GM11168 (cell line): ENCODE data around the gene ROR1.

Experiments
- in situ Hi-C: fragments of 300-500 bp; cut with MboI; formaldehyde crosslinking; loops from one replicate; pipeline ENCODE4 v1.12.0; 2022; ENCODE audit warnings: low sequenced_read_pairs; ENCODE audit not compliant: unreplicated experiment

The ROR1 gene

DNA sequence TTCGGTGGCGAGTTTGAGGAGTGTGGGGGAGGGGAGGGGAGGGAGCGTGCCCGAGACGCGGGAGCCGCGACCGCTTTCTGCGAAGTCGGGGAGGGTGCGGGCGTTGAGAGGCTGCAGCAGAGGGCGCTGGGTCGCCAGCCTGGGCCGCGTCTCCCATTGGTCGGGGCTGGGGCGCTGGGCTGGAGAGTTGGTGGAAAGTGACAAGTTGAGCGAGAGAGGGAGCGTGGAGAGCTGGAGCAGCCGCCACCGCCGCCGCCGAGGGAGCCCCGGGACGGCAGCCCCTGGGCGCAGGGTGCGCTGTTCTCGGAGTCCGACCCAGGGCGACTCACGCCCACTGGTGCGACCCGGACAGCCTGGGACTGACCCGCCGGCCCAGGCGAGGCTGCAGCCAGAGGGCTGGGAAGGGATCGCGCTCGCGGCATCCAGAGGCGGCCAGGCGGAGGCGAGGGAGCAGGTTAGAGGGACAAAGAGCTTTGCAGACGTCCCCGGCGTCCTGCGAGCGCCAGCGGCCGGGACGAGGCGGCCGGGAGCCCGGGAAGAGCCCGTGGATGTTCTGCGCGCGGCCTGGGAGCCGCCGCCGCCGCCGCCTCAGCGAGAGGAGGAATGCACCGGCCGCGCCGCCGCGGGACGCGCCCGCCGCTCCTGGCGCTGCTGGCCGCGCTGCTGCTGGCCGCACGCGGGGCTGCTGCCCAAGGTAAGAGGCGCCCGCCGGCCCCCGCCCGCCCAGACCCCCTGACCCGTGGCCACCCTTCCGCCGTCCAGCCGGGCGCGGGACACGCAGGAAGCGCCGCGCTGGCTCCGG, at the start of gene ROR1:
ROR1 (plus strand) TSS at position 203 of the 802 bp plus-strand sequence.
- in situ Hi-C loops = no loop called here

DNA sequence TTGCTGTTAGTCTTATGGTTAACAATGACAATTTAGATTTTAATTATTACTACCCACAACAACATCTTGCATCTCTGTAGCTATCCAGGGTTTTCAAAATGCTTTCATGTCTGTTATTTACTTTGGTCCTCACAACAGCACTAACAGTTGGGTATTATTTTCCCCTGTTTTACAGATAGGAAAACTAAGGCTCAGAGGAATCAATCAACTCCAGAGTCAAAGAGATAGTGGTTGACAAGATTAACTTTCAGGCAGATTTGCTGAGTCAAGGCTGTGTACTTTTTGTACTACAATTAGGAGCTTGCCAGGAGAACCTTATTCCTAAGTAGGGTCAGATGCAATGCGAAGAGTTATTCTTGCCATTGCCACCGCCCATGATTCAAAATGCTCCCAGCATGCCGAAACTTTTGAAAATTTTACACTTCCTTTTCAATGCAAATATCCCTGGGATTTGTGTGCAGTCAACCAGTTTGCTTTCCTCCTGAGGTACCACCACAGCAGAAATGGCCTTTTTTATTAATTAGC, 49.4 kb upstream of the ROR1 start:
- in situ Hi-C loops = no loop called here

DNA sequence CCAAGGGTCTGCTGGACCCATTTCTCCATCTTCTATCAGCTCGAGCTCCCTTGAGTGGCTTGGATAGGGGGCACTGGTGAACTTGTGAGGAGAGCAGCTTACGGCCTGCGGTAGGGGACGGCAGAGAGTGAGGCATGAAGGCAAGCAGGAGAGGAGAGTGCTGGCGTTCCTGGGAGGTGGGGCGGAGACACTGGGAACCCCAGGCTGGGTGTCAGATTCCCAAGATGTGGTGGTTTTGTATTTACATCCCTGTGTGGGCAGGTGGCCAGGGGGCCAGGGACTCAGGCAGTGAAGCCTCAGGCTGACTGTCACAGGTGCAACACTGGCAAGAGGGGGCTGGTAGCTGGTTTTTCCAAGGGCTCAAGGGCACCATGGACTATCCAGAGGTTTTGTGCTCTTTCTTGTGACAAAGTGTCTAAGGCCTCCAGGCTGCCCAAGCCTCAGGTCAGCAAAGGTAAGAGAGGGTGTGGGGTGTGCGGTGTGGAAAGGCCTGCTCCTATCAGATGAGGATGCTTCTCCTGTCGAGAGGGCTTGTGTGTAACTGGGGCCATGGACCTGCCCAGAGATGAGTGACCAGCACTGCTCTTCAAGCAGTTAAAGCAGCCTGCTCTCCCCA, 45.1 kb upstream of the ROR1 start:
- in situ Hi-C loops = no loop called here

DNA sequence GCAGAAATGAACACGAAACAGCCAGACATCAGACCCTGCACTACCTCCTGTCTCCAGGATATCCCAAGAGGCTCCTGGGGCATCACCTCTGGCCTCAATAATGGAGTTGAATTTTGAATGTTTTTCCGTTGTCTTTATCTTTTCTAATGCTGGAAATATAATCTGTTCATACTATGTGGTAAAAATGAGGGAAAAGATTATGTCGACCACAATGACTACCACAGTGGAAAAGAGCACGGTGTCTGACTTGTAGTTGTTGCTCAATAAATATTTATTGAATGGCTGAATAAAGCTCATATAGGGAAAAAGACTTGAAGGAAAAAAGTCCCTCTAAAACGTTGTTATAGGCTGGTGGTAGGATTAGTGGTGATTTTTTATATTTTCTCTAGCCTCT, 44.6 kb upstream of the ROR1 start:
- in situ Hi-C loops = no loop called here

DNA sequence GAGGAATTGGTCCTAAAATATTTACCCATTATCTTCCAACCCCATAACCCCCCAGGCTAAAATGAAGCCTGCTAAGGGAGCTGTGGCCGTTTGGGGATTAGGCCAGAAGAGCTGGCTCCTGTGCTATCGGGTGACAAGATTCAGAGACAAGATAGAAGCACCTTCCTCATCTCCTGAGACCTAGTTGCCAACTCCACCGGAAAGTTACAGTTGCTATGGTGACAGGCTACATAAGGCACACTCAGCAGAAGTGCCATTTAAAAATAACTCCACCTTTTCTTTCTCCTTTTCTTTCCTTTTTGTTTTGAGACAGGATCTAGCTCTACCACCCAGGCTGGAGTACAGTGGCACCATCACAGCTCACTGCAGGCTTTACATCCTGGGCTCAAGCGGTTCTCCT, 43.6 kb upstream of the ROR1 start:
- in situ Hi-C loops = no loop called here

DNA sequence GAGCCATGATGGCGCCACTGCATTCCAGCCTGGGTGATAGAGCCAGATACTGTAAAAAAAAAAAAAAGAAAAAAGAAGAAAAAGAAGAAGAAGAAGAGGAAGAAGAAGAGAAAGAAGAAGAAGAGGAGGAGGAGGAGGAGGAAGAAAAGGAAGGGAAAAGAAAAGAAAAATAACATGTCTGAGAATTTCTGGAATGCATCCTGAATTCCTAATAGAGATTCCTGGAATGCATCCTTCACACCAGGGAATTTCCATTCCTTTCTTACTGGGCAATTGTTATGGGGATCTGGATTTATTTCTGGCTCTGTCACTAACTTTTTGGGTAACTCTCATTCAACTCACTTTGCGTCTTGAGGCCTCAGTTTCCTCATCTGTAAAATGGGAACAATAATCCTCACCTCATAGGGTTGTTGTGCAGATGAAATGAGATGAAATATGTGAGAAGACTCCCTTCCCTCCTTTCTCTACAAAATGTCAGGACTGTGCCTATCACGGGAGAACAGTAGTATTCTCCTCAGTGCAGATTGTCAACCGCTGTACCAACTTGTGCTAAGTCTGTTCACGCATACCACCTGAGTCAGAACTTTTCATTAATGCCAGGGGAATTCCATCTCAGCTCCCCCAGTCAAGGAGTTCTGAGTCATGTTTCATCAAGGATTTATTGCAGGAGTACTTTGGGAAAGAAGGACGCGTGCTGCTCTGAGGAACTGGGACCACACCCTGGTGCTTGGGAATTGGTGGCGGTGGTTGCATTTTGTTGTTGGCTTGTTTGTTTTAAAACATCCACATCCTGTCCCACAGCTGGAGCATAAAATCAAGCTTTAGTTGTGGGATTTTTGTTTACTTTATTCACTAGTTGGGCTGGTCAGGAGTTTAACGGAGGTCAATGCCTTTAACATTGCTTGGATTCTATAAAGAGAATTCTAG, 42.4 kb upstream of the ROR1 start:
- in situ Hi-C loops = no loop called here

DNA sequence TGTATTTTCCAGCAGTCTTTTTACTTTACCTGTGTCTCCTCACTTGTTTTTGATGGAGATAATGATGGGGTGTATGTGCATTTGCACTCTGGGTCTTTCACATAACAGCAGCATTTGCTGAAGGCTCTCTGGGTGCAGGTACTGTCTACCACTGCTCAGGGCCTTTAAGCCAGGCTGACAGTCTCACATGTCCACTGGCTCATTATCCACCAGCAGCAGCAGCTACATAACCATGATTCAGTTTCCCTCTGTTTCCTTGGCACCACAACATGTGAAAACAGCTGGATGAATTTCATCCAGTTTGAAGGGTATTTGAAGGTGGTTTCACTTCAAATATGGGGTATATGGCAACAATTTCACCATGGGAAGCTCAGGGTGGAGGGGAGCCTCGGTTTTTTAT, 41.2 kb upstream of the ROR1 start:
- in situ Hi-C loops = no loop called here

DNA sequence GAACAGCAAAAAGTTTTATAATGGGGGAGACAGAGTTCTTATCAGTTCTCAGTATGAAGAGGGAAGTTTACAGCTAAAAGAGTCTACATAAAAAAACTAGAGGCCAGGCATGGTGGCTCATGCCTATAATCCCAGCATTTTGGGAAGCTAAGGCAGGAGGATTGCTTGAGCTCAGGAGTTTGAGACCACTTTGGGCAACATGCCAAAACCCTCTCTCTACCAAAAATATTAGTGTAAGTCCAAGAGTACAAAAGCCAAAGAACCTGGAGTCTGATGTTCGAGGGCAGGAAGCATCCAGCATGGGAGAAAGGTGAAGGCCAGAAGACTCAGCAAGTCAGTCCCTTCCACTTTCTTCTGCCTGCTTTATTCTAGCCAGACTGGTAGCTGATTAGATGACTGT, 35.0 kb upstream of the ROR1 start:
- in situ Hi-C loops = no loop called here

DNA sequence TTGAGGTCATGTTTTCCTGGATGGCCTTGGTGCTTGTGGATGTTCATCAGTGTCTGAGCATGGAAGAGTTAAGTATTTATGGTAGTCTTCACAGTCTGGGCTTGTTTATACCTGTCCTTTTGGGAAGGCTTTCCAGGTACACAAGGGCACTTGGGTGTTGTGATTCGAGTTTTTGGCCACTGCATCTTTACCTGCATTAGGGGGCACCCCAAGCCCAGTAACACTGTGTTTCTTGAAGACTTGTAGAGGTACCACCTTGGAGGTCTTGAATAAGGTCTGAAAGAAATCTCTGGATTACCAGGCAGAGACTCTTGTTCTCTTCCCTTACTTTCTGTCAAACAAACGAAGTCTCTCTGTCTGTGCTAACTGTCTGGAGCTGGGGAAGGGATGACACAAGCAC, 34.4 kb upstream of the ROR1 start:
- in situ Hi-C loops = no loop called here

DNA sequence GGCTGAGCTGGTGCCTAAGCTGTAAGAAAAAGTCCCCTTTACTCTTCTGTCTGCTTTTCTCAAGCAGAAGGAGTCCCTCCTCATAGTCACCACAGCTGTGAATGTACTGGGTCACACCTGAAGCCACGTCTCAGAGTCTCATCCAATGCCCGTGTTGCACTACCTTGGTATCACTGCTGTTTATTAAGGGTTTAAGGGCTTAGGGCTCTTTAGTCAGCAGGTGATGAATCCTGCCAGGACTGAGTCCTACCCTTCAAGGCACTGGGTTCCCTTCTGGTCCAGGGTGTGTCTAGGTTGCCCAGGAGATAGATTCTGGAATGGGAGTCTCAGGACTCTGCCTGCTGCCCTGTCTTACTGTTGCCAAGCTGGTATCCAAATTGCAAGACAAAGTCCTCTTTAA, 33.4 kb upstream of the ROR1 start:
- in situ Hi-C loops = no loop called here

DNA sequence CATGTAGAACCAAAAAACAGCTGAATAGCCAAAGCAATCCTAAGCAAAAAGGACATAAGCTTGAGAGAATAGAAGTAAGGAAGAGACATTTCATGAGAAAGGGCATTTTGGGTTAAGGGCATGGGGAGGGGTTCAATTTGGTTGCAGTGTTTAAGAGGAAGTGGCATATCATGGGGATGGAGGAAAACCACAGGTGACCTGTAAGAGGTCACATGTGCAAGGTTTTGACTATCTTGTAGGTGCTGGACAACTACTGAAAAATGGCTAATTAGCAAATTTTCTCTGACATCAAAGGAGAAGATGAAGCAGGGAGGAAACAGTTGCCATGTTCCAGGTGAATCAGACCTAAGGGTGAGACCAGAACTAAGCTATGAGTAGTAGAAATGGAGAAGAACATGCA, 31.3 kb upstream of the ROR1 start:
- in situ Hi-C loops = no loop called here

DNA sequence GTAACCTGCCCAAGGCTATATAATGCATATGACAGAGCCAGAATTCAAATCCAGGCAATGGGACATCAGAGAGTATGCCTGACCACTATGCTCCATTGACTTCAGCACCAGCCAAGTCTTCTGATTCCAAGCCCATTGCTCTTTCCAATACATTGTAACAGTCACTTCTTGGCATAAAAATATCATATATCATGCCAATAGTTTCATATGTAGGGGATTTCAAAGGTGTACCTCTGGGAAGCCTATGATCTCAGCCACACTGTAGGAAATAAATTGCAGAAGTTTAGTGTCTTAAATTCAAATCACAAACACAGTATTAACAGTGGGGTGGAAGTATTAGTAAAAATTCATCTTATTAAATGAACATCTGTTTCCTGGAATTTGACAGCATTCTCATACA, 30.0 kb upstream of the ROR1 start:
- in situ Hi-C loops = no loop called here

DNA sequence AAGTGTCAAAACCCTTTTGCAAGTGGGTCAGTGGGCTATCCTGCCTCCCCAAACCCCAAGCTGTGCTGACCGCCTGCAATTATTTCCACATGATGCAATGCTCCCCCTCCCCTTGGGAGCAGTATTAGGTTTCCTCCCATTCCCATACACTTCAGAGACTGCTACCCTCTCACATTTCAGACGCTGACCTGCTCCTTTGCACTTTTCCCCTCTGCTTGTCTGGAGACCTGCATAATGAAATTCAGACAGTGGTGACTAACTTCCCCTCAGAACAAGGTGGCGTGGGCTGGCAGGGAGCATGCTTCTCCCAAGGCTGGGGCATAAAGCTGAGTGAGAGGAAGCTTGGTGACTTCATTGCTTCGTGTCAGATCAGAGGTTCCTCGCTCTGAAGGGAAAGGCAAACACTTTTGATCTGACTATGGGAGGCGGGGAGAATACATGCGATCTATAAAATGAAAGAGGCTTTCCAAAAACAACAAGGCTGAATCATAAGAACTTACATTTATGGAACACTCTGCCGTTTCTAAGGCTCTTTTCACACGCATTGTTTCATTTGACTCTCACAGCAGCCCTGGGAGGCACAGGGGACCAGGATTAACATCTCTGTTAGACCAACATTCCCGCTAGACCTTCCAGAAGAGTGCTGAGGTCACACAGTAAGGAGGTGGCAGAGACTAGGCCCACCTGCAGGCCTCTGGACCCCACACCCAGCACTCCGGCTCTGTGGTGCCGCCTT, 27.5 kb upstream of the ROR1 start:
- in situ Hi-C loops = no loop called here

DNA sequence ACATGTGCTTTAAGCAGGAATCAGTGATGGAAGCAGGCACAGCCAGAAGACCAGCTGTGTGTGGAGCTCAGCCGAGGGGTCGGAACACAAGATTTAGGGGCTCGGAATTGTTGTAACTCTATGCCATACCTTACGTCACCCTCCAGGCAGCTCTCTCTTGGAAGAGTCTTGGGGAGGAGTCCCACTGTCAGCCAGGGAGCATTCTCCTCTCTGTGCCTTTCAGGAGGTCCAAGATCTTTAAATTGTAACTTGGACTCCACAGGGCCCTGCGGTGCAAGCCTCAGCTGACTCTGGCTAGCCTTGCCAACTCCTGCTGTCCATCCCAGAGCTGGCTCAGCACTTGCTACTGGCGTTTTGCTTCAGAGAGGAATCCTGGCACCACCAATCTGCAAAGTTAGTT, 26.4 kb upstream of the ROR1 start:
- in situ Hi-C loops = no loop called here

DNA sequence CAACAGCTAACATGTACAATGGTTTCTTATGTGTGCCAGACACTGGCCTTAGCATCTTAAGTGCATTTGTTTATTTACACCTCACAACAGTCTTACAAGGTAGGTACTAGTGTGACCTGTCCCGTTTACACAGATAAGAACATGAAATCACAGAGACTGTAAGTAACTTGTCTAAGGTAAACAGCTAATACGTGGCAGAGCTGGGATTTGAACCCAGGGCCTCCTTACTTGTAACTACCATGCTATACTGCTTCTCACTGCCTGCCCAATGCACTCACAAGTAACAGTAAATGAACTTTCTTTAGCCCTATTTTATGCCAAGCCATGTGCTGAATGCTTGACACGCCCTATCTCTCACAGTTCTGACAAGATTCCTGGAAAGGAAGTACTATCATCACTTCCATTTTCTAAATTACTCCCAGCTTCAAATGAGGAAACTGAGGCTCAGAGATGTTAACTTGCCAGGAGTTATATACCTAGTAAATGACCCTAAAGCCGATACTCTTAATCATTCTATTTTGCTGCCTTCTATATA, 25.7 kb upstream of the ROR1 start:
- in situ Hi-C loops = no loop called here

DNA sequence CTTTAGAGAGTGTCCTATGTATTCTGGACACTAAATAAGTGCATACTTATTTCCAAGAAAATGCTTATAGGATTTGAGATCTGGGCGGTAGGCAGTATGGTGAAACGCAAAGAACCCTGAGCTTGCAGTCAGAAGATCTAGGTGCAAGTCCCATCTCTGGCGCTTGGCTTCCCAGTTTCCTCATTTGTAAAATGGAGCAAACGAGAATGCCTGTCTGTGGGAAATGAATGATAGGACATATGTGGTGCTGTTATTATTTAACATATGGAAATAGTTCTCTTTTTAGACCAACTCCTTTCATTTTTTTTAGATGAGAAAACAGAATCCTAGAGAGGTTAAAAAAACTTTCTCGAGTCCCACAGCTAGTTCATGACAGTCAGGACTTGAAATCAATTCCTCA, 25.2 kb upstream of the ROR1 start:
- in situ Hi-C loops = no loop called here

DNA sequence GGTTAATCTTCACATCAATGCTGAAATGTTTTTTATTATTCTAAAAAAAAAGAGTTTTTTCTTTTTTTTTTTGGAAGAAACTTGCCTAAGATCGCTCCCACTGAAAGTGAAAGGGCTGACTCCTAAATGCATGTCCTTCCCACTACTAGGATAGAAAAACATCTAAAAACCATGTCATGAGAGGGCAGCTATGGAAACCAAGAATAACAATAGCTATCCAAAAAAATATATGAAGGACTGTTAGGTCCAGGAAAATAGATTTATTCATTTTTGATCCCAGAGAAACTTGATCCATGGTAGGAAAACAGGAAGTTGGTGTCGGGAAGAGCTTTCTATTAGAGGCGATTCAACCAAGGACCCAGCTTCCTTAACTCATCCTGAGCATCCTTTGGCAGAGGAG, 23.1 kb upstream of the ROR1 start:
- in situ Hi-C loops = no loop called here

DNA sequence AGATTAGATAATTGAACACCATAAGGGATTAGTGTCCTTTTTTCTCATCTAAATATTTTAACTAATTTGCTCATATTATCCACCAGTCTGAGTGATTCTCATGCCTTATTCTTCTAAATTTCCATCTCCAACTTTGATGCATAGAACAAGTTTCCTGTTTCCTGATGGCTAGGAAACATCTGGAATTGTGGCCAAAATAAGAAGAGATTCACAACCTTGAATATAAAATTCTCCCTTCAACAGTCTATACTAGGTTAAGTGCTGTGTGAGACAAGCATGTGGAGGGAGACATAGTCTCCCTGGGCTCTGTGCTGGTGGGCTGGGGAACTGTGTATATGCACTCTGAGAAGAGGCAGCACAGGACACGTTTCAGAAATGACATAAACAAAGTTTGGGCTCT, 21.6 kb upstream of the ROR1 start:
- in situ Hi-C loops = no loop called here

DNA sequence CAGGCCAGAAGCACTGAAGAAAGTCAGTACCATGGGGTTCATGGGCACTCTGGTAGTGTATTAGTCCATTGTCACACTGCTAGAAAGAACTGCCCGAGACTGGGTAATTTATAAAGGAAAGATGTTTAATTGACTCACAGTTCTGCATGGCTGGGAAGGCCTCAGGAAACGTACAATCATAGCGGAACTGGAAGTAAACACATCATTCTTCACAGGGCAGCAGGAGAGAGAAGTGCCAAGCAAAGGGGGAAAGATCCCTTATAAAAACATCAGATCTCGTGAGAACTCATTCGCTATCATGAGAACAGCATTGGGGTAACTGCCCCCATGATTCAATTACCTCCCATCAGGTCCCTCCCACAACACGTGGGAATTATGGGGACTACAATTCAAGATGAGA, 20.2 kb upstream of the ROR1 start:
- in situ Hi-C loops = no loop called here

DNA sequence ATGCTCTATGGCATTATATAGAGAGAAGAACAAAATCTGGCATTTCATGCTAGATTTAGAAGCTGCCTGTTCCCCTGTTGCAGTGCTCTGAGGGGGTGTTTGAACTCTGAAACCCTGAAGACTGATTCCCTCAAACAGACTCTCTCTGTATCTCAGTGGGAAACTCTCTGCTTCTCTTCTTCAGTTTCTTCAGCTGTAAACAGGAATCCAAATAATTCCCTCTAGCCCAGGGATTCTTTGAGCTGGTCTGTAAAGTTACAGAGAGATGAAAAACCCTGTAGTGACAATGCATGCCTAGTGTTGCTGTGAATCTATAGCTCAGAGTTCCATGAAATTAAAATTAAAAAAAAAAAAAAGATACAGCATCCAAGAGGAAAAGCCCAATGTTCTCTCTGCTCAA, 17.0 kb upstream of the ROR1 start:
- in situ Hi-C loops = no loop called here
